Putamen (tissue), 1 donor: ENCODE results near the gene RSRC1.
"Not testable (repeated sequence)": the region's sequence is repeated elsewhere in the genome, so short reads cannot be mapped to it uniquely, and the experiment has no call there.

Experiments
- DNase-seq: peaks from one replicate; pipeline ENCODE4 v3.0.0-alpha.2; 2016; ENCODE audit warnings: low spot score

RSRC1 gene

DNA sequence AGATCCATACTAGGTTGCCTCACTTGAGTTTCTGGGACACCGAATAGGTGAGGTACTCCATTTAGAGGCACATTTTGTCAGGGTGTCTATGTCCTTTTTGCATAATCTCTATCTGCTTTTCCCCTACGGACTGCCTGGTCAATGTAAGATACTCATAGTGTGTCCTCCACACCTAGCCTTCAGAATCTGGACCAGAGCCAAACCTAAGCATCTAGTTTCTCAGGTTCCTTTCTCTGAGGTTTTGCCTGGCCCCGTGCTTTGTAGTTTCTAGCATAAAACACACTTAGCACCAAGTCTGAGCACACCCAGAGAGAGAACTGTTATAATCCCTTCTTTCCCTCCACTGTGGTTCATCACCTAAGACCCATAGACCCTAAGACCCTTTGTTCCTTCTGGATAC, 355.2 kb downstream of the RSRC1 start:
- DNase-seq: no peak

DNA sequence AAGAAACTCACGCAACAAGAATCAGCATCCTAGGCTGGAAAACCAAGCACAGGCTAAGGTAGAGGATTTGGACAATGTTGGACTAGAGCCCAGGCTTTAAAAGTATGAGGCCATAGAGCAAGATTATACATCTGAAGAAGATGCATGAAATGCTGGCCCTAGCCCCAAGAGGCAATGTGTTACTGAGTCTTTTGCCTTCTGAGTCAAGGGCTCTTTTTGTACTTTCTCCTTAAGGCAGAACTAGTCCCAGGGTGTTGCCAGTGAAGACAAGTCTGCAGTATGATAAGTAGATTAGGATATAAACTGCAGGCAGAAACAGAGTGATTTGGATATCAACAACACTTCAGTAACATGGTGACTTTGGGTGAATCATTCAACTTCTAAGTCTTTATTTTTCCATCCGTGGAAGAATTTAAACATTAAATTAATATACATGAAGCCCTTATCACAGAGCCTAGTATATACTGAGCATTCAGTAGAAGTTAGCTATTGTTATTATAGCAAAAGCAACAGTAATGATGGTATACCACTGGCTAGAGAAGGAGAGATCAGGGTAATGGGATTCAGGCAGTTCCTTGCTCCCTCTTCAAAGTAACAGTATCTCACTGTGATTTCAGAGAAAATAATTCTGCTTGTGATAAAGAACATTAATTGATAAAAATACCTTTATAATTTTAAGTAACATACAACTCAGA, 361.2 kb downstream of the RSRC1 start:
- no peak for DNase-seq

DNA sequence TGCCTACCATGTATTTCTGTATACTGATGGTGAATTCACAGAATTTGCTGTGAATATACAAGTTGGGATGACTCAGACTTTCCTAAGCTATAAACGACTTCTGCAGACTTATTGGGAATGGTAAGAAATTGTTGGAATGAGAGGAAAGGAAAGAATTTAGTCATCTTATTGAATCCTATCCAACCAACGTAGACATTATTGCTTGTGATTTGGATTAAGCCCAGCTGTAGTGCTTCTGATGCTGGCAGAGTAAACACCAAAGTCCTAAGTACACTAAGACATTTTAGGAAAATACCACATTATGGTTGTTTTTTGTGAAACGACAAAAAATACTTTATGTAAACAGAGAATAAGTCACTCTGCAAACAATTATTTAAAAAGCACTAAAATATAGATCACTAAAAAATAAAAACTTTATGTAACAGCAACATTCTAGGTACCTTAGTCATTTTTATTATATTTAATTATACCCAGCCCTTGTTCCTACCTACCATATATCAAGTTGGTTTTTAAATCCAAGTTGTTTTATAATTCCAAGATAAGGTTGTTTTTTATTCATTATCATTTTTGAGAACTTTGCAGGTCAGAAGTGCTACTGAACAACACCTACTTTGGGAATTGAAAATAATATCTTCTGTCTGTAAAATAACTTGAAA, 361.9 kb downstream of the RSRC1 start:
- DNase-seq: no peak

DNA sequence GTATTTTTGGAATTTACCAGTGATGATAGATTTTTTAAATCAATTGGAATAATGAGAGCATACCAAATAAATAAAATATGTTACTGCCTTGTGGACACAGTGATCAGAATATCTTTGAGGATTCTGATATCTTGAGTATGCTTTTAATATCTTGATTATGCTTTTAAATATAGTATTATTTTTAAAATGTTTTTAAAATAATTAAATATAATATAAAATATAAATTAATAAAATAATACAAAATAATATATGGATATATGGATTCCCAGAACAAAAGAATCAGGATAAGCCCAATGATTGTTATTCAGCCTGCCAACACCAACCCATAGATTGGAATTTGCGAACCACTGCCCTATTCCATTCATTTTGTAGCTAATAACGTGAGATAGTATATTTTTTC, 369.2 kb downstream of the RSRC1 start:
- no peak for DNase-seq

DNA sequence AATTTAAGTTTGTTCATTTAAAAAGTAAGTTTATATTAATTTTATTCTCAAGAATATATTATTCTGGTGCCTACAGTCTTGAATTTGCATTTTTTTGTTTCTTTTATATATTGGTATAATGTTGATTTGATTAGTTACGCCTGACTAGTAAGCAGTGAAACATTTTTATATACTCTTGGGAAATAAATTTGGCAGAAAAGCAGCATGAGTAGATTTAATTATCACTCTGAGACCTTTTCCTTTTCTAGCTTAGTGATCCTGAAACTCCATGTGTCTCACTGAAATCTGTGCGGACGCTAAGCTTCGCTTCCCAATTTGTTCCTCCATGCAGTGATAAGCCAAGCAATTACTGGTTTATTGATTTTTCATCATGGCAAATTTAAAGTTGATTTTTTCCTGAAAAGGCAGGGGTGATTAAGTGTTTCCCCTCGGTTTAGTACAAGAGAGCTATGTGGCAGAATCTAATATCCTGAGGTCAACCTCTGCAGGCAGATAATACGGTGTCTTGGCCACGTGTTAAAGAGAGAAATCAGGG, 373.9 kb downstream of the RSRC1 start:
- no peak for DNase-seq

DNA sequence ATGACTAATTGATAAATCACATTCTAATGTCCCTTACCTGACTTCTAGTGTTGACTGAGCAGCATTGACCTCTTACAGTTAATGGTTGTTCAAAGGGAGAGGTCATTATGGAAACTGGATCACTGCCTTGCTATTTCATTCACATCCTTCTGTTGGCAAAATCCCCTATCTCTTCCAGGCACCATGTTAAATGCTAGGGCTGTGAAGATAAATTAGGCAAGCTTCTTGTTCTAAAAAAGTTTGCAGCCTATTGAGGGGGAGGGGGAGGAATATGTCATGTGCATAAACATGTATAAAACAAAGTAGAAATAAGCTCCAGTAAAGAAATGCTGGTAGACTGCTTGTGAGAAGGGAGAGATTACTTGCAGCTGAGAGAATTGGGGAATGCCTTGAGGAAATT, 376.3 kb downstream of the RSRC1 start:
- DNase-seq: no peak

DNA sequence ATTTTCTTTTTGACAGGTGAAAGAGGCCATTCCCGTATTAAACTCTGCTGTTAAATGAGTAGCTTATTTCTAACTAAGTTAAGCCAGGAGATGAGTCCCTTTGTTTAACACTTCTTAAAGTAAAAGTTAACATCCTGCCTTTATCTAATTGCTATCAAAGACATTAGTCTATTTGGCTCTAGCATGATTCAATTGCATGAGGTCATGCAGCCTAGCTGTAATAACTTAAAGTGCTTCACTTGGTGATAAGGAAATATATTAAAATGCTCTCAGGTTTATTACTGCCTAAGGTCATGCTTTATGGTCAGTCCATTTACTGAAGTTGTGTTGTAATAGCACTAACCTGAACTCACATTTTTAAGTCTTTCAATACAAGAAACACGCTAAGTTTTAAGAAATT, 378.8 kb downstream of the RSRC1 start:
- DNase-seq: no peak

DNA sequence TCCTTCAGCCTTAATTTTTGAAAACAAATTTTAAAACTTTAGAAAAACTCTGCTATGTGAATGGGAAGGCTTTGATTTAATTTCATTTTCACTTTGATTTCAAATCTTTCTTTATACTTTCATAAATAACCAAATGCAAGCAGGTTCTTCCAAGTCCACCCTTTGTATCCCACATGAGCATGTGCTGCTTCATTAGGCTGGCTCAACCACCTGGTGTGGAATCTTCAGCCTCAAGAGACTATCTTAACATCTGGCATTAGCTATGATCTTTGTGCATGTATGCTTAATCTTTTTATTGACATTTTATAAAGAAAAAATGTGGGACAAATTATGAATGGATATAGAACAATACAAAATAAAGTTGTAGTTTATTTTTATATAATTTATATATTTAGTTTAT, 379.3 kb downstream of the RSRC1 start:
- DNase-seq: no peak

DNA sequence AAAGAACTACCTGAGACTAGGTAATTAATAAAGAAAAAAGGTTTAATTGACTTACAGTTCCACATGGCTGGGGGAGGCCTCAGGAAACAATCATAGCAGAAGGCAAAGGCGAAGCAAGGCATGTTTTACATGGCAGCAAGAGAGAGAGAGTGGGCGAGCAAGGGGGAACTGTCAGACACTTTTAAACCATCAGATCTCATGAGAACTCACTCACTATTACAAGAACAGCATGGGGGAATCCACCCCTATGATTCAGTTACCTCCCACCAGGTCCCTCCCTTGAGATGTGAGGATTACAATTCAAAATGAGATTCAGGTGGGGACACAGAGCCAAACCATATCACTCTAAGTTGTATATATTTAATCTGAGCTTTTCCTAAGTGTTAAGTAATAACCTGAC, 382.1 kb downstream of the RSRC1 start:
- DNase-seq: peak; percentile 53

DNA sequence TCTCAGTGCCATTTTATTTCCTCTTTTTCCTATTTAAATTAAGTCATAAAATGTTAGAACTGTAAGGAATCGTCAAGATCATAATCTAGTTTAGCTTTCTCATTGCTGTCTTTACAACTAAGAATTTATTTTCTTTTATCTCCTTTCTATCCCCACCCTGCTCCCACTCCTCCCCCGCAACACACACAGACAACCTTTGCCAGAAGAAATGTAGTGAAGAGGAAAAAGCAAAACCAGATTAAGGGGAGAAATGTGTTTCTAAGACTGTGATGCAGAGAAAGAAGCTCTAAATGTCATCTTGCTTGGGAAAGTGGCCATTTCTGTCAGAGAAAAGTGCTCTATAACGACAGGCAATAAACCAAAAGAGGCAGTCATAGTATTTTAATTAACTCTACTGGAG, 382.8 kb downstream of the RSRC1 start:
- DNase-seq: peak; percentile 11

DNA sequence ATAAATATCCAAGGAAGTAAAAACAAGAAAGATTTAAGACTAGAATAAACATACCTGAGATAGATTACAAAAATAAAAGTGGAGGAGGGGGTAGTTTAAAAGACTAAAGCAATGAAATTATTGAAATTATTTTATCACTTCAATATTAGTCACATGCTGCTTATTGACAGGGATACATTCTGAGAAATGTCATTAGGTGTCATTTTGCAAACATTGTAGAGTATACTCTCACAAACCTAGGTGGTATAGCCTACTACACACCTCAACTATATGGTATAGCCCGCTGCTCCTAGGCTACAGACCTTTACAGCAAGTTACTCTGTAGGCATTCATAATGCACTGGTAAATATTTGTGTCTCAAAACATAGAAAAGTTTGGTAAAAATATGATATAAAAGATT, 384.0 kb downstream of the RSRC1 start:
- no peak for DNase-seq

DNA sequence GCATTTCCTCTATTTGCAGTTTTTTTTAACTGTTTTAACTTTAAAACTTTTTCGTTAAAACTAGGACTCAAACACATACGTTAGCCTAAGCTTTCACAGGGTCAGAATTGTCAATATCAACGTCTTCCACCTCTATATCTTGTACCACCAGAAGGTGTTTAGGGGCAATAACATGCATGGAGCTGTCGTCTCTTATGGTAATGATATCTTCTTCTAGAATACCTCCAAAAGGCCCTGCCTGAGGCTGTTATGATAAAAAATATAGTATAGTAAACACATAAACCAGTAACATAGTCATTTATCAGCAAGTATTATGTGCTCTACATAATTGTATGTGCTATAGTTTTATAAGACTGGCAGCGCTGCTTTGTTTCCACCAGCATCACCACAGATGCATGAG, 384.8 kb downstream of the RSRC1 start:
- DNase-seq: no peak

DNA sequence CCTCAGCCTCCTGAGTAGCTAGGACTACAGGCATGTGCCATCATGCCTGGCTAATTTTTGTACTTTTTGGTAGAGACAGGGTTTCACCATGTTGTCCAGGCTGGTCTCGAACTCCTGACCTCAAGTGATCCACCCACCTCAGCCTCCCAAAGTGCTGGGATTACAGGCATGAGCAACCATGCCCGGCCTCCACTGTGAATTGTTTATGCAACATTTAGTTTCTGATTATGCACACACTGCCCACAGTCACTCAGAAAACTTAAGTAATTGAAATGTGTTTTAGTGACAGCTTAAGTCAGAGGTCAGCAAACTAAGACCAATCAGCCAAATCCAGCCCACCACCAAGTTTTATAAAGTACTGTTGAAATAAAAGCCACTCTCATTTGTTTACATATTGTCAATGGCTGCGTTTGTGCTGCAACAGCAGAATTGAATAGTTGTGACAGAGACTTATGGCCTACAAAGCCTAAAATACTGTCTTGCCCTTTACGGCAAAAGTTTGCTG, 385.6 kb downstream of the RSRC1 start:
- not testable (repeated sequence) for DNase-seq

DNA sequence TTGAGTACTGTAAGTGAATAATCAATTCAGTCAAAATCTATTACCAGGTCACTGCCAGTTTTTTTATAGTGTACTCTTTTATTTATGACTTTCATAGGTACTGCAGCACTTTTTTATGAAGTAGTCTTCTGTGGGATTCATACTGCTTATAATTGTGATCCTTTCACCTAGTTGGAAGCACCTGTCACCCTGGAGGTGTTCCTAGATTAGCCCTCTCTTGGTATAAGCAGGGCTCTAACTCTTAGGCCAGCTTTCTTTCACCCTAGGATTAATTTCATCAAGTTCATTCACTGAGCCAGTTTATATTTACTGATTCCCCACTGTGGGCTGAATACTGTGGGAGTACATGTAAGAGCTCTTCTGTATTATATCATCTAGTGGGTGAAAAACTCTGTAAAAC, 395.2 kb downstream of the RSRC1 start:
- DNase-seq: peak; percentile 3

DNA sequence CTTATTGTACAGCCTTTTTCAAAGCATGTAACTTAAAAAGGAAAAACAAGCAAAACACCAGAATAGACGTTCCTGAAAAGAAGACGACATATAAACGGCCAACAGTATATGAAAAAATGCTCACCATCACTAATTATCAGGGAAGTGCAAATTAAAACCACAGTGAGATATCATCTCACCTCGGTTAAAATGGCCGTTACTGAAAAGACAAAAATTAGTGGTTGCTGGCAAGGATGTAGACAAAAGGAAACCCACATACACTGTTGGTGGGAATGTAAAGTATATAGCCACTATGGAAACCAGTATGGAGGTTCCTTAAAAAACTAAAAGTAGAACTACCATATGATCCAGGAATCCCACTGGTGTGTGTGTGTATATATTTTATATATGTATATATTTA, 396.6 kb downstream of the RSRC1 start:
- no peak for DNase-seq

DNA sequence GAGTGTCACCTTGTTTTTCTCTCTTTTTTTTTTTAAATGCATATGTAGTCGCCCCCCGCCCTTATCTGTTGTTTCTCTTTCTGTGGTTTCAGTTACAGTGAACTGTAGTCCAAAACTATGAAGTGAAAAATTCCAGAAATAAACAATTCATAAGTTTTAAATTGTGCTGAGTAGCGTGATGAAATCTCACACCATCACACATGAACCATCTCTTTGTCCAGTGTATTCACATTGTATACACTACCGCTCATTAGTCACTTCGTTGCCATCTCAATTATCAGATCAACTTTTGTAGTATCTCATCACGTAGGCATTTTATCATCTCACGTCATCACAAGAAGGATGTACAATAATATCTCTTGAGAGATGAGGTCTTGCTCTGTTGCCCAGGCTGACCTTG, 398.6 kb downstream of the RSRC1 start:
- no peak for DNase-seq

DNA sequence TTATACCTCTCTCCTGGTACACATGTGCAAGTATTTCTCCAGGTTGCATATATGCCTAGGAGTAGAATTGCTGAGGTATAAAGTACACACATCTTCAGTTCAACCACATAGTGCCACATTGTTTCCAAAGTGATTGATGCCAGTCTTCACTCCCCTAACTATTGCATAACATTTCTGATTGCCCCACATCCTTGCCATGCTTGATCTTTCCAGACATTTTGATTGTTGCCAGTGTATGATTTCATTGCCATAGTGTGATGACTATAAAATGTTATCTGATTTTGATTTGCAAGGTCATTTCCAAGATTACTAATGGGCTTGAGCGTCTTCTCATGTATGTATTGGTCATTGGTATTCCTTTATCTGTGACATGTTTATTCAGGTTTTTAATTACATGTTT, 400.0 kb downstream of the RSRC1 start:
- no peak for DNase-seq

DNA sequence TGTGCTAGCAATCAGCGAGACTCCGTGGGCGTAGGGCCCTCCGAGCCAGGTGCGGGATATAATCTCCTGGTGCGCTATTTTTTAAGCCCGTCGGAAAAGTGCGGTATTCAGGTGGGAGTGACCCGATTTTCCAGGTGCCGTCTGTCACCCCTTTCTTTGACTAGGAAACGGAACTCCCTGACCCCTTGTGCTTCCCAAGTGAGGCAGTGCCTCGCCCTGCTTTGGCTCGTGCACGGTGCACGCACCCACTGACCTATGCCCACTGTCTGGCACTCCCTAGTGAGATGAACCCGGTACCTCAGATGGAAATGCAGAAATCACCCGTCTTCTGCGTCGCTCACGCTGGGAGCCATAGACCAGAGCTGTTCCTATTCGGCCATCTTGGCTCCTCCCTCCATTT, 406.8 kb downstream of the RSRC1 start:
- DNase-seq: not testable (repeated sequence)

DNA sequence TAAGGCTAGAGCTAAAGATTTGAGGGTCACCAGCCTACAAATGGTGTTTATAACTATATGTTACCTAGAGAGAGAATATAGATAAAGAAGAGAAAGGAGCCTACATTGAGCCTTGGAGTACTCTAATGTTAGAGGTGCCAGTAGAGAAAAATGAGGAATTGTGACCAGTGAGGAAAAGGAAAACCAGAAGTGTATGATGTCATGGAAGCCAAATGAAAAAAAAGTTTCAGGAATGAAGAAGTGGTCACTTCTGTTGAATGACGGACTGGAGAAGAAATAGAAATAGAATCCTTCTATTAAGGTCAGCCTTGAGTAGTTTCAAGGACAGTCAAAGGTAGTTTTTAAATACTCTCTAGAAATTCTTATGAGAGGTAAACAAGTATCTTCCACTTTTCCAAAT, 409.9 kb downstream of the RSRC1 start:
- DNase-seq: no peak

DNA sequence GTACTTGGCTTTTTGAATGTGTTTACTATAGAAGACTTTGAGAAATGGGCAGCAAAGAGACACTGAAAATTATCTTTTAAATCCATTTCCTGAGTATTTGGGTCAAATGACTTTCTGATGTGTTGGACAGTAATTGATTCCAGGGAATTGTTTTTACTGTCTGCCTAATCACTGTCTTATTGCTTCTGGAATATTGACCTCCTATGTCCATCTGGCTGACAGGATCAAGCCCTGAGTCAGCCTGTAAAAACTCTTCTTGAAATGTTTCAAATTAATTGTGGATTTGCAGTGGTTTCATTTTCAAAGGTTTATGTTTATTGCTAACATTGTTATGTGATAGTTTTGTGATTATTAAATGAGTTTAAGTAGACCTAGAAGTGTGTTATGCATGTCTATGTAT, 410.5 kb downstream of the RSRC1 start:
- no peak for DNase-seq

DNA sequence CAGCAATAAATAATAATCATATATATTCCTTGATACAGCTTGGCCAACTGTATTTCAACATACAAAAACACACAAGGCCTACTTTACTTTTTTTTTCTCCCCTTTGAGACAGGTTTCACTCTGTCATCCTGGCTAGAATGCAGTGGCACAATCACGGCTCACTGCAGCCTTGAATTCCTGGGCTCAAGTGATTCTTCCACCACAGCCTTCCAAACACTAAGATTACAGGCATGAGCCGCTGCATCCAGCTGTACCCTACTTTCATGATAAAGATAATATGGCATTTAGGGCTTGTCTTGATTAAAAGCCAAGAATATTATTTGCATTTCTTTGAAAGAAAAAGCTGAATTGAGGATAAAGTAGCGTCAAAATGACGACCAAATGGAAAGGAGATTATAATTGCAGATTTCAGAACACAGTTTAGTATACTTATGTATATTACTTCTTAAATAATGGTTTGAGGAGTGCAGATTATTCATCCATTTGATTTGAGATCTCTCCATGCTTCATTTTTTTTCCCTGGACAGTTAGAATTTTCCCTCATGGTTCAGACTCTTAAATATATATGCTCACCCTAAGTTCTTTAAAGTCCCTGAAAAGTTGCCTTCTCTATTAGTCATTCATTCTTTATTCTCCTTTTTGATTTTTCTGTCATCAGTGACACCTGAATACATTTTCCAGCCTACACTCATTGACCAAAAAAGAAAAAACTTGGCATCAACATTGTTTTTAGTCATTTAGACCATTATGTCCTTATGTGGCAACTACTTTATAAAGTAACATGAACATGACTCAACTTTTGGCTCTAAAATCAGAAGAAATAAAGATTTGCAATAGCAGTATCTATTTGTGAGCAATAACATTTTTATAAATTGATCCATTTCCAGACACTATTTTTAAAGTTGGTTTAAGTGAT, 412.6 kb downstream of the RSRC1 start:
- no peak for DNase-seq

DNA sequence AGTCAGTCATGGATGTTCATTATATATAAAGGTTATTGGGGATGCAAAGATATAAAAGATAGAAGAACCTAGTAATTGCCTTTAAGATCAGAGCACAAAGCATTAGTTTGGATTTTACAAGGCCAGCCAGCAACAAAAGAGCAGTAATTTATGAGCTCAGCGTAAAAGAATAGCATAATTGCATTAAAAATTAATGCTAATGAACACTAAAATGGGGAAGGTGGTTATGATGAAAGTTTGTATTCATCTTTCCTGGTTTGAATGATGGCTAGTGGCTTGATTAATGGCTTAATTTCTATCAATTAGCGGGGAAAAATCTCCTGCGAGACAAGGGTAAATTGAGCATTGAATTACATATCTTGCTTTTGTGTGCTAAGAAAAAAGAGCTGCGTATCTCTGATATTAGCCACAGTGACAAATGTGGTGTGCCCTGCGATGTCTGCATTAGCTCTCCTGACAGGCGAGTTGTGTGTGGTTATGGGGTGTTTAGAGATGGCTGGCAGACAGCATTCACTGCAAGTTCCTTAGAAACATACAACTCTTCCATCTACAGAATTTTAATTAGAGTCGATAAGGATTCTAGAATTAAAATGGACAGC, 418.3 kb downstream of the RSRC1 start:
- DNase-seq: no peak
